GM19463 (cell line): ENCODE measurements around the gene KREMEN1.

Experiments used
- ATAC-seq: cut with Tn5 transposase; IDR thresholded peaks from one replicate; pipeline ENCODE4 v1.9.1; 2021; ENCODE audit warnings: mild to moderate bottlenecking, moderate library complexity; ENCODE audit not compliant: unreplicated experiment

The KREMEN1 gene

DNA sequence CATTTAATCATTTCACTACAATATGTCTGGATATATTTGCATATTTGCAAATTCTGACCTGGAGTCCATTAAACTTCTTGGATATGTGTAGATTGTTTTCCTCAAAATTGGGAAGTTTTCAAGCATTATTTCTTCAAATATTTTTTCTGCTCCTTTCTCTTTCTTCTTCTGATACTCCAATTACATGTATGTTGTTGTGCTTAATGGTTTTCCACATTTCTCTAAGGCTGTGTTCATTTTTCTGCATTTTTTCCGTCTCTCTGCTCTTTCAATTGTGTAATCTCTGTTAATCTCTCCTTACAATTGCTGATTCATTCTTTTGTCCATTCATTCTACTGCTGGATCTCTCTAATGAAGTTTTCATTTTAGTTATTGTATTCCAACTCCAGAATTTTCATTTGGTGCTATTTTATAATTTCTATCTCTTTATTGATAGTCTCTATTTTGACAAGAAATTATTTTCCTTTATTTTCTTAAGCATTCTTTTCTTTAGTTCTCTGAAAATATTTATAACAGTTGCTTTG, 102.5 kb downstream of the KREMEN1 start:
- no peak for ATAC-seq

DNA sequence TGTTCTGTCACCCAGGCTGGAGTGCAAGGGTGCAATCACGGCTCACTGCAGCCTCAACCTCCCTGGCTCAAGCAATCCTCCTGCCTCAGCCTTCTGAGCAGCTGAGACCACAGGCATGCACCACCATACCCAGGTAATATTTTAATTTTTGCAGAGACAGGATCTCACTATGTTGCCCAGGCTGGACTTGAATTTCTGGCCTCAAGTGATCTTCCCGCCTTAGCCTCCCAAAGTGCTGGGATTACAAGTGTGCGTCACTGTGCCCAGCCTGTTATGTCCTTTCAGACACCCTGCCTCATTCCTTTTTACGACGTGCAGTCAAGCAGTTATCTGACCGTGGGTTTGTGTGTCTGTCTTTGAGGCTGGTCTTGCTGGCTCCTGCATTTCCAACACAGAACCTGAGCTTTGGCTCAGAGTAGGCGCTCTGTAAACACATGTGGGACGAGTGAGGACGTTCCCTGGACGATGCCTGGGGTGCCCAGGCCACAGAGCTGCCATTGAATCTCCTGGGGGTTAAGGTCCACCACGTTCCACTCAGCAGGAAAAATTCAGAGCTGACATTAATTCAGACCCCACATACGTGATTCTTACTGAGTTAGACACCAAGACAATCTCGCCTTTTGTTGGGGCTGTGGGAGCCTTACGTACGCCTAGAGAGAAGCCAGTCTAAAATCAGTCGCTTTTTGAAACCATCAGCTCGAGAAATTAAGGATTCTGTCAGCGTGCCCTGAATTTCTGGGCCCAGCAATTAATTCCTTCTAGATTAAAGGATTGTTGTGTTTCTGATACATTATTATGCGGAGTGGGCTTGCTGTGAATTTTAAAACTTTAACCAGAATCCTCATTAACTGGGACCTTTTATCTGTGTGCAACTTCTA, 111.4 kb downstream of the KREMEN1 start:
- ATAC-seq: no peak

DNA sequence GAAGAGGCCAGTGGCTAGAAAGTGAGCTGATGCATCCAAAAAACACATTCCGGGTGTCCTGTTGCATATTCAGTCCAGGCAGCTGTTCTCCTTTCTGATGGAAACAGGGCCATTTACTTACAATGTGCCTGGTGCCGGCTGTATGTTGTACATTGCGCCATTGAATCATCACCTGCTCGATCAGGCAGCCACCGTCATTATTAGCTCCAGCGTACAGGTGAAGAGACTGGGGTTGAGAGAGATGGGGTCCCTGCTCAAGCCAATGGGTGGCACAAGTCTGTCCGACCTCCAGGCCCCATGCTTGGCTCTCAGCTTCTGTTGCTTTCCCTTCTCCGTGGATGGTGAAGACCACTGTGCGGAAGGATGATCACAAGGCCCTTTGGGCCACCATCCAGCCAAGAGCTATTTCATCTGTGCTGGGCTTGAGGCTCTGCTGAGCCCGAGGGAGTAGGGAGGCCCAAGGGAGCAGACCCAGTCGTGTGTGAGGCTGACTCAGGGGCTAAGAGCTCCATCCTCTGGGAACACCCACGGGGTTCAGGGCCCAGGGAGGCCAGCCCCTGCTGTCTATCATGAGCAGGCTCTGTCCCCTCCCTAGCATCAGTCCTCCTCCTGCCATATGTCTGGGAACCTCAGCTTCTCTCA, 112.1 kb downstream of the KREMEN1 start:
- ATAC-seq: no peak

DNA sequence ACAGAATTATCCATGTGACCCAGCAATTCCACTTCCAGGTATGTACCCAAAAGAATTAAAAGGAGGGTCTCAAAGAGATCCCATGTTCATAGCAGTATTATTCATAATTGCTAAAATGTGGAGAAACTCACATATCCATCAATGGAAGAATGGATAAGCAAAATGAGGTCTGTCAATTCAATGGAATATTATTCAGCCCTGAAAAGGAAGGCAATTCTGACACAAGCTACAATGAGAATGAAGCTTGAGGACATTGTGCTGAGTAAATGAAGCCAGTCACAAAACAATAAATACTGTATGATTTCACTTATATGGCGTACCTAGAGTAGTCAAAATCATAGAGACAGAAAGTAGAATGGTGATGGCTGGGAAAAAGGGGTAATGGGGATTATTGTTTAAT, 113.5 kb downstream of the KREMEN1 start:
- no peak for ATAC-seq

DNA sequence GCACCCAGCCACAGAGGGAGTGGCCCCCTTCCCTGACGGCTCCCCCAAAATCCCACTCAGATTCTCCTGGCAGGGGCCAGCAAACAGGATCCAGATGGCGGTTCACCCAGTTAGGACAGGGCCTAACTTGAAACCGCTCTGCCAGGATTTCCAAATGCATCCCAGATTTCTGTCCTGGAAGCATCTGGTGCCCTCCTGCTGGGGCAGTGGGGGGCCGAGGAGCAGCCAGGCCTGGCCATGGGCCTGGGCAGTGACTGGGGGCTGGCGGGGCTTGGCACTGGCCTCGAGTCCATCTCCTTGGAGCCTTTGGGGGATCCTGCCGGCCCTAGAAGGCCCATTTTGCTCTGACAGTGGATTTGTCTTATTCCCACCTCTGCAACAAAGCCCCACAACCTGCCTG, 115.0 kb downstream of the KREMEN1 start:
- ATAC-seq: no peak

DNA sequence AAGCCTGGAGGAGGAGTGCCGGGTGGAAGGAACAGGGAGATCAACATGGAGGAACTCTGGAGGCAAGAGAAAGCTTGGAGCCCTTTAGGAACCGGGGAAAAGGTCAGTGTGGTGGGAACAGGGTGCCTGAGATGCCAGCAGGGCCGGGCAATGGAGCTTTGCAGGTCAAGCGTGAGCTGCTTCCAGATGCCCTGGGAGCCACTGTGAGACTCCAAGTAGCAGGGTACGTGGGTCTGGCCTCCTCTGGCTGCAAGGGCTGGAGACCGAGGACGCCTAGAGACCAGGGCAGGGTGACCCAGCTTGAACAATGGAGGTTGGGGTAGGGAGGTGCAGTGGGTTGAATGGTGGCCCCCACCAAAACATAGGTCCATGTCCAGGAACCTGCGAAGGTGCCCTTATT, 117.2 kb downstream of the KREMEN1 start:
- no peak for ATAC-seq

DNA sequence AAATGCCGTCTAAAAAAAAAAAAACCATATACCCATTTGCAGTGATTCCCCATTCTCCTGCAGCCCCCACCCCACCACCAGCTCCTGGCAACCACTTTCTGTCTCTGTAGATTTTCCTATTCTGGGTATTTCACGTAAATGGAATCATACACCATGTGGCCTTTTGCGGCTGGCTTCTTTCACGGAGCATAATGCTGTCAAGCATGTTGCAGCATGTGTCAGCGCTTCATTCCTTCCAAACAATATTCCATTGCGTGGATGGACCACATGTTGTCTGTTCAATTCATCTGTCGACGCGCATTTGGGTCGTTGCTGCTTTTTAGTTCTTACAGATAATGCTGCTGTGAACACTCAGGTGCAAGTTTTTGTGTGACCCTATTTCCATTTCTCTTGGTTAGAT, 118.1 kb downstream of the KREMEN1 start:
- ATAC-seq: no peak

DNA sequence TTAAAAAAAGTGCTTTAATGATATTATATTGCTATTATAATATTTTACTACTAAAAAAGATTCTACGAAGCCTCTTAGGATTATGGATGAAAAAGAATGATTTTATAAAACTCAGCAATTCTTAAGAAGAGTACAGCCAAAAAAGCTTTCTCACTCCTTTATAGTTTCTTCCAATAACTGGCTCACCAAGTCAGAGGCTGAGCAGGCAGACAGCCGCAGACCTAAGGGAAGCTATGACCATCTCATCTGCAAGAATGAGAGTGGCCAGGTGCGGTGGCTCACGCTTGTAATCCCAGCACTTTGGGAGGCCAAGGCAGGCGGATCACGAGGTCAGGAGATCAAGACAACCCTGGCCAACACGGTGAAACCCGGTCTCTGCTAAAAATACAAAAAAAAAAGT, 120.2 kb downstream of the KREMEN1 start:
- no peak for ATAC-seq

DNA sequence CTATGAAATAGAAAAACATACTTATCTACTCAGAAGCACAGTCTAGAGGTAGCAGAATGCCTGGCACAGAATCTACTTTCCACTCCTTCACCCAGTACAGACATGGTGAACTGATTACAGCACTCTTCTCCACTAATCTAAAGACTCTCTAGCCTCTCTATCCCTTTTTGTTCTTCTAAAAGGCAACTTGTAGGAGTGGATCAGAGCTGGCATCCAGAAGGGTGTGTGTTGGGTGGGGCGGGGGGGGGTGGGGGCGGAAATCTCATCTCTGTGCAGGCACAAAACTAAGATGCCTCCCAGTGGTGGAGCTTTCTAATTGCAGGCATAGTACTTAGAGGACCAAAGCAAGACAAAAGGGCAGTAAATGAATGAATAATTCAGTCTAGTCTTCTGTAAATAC, 121.3 kb downstream of the KREMEN1 start:
- no peak for ATAC-seq

DNA sequence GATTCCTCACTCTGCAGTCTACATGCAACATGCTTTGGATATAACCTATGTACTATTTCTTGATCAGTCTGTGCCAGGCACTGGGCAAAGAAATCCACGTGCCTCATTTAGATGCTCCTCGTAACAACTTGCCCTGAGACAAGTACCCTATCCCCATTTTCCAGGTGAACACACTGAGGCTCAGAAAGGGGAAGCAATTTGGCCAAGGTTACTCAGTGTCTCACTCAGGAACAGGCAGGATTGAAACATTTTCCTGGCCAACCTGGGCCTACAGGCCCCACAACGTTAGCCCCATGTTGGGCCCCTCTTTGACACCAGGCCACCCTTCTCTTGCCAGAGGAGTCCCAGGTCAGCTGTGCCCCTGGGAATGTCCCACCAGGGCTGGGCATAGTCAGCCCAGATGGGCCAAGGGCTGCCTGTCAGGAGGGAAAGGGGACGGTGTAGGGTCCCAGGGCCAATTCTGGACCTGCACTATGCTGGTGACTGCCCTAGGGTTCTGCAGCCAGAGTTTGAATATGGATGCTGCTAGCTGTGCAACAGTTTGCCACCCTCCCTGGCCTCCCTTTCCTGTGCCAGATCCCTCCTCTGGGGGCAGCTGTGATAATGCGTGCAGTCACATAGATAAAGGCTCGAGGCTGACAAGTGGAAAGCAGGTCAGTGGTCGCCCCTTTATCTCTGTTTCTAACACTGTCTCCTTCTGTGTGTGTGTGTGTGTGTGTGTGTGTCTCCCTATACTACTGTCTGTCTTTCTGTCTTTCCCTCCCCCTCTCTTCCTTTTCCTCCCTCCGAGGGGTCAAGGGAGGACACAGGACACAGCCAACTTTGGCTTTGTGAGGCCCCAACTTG, 122.5 kb downstream of the KREMEN1 start:
- no peak for ATAC-seq

DNA sequence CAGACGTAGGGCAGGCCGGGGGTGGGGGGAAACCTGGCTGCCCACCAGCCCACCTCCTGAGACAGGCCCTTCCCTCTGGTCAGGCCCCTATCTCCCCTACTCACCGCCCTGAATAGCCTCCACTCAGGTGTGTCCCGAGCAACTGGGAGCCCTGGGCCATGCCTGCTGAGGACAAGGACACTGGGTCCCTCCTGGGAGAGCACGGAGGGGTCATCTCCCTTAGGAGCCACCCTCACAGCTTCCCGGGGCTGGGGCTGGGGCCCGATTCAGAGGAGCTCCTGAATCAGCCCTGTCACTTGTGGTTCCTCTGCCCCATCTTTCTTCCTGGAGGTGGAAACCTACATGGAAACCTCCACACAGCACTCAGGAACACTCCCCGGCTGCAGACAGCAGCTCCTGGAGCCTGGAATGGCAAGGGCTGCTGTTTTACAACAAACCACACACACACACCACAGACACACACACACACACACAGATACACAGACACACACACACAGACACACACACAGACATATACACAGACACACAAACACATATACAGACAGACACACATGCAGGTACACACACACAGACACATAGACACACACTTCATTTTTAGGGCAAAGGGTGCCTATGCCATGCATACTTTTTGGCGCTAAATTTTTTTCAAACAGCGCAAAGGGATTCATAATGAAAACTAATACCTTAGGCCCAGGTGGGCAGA, 123.3 kb downstream of the KREMEN1 start:
- no peak for ATAC-seq

DNA sequence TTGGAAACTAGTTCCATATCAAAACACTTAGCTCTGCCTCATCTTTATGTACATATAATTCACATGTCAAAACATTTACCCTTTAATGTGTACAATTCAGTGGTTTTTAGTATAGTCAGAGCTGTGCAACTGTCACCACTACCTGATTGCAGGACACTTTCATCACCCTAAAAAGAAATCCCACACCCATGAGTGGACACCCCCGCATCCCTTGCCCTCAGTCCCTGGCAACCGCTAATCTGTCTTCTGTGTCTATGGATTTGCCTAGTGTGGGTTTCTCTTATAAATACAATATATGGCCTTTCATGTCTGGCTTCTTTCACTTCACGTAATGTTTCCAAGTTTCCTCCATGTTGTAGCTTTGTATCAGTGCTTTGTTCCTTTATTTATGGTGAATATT, 124.3 kb downstream of the KREMEN1 start:
- ATAC-seq: no peak

DNA sequence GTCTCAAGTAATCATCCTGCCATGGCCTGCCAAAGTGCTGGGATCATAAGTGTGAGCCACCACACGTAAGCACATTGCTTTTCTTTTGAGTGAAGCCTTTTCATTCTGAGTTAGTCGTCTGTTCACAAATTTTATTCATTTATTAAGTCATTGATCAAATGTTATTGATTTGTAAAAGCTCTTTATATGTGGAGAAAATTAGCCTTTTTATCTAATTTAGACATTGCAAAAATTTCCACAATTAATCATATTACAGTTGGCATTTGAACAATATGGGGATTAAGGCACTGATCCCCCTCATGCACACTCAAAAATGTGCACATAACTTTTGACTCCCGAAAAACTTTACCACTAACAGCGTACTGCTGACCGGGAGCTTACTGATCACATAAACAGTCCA, 125.4 kb downstream of the KREMEN1 start:
- ATAC-seq: no peak

DNA sequence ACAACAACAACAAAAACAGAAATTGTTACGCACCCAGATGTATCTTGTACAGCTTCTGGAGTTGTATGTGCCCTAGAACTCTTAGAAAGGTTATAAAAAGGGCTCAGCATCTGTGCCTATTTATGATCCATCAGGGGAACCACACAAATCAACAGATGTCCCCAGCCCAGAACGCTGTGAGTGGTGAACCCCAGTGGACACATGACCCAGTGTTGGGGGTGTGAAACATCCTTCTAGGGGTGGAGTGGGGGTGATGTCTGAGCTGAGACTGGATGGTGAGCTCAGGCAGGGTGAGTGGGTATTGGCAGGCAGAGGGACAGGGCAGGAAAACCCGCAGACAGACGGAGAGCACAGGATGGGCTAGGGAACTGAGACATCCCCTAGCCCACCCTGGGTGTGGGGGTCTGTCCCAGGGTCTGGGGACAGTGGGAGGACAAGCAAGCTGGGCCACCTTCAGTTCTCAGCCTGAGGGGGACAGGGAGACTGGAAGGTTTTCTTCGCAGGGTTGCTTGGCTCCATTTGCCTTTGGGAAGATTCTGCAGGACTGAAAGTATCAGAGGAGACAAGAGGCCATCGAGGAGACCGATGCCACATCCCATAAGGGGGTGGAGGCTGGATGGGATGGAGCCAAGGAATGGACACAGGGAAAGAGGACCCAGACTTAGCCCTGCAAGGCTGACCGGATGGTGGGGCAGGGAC, 127.0 kb downstream of the KREMEN1 start:
- no peak for ATAC-seq

DNA sequence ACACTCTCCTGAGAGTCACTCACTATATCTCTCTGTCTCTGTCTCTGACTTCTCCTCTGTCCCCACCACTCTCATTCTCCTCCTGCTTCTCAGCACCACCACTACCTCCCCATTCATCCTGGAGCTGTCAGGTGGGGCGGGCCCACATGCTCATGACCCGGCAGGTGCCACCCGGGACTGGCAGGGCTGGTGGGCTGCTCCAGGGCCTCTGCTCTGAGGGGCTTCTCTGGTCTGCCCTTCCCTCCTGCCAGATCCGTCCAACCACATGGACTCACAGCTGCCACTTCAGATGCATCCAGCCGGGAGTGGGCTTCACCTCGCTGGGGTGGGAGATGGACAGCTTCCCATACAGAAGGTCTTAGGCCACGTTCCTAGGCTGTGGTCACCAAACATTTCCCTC, 128.1 kb downstream of the KREMEN1 start:
- no peak for ATAC-seq

DNA sequence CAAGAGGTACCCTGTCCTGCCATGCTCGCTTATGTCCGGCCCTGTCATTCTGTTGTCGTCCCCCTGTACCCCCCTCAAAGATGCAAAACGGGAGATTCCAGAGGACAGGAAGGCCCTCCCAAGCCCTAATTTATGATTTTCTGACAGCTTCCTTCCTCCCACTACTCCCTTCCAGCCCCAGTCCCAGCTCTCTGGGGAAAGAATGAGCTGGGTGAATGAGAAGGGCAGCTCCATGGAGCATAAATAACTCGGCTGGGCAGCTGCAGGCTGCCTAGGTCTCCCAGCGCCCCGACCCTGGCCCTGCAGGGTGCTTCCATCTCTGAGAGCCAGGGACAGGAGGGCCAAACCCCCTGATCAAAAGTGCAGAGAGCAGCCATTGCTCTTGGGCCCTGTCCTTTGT, 128.9 kb downstream of the KREMEN1 start:
- no peak for ATAC-seq

DNA sequence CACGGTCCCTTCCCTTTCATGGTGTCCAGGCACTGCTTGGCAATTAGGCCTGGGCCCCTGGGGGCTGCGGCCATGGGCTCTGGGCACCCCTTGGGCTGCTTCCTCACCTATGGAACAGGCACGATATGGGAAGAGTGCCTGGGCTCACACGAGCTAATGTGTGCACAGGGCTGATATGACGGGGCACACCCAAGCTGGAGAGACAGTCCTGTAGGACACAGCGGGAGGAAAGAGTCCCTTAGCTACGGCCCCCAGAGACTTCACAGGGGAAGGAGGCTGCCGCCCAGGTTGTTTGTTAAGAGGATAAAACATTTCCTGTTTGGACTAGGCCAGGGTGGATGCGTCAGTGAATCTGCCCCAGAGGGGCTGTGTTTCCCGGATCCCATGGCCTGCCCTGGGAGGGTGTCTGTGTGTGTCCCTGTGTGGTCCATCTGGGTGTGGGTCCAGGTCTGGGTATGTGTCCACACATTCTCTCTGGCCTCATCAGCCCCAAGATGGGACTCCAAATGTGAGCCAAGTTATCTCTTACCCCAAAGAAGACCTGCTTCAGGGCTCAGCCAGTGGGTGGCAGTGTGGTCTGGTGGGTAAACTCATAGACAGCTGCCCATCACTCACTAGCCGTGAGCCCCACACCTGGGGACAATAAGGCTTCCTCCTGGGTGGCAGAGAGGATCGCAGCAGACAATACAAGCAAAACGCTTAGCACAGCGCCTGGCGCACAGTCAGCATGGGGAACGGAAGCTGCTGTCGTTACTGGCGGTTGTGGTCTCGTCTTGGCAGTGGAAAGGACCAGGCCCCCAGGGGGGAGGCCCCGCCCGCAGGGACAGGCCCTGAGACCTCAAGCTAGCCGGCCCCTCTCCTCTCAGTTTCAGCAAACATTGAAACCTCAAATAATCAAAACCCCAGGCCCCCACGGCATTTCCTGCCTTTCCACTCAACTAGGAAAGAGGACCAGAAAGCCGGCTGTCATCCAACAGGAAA, 129.7 kb downstream of the KREMEN1 start:
- peak; percentile 57 for ATAC-seq

DNA sequence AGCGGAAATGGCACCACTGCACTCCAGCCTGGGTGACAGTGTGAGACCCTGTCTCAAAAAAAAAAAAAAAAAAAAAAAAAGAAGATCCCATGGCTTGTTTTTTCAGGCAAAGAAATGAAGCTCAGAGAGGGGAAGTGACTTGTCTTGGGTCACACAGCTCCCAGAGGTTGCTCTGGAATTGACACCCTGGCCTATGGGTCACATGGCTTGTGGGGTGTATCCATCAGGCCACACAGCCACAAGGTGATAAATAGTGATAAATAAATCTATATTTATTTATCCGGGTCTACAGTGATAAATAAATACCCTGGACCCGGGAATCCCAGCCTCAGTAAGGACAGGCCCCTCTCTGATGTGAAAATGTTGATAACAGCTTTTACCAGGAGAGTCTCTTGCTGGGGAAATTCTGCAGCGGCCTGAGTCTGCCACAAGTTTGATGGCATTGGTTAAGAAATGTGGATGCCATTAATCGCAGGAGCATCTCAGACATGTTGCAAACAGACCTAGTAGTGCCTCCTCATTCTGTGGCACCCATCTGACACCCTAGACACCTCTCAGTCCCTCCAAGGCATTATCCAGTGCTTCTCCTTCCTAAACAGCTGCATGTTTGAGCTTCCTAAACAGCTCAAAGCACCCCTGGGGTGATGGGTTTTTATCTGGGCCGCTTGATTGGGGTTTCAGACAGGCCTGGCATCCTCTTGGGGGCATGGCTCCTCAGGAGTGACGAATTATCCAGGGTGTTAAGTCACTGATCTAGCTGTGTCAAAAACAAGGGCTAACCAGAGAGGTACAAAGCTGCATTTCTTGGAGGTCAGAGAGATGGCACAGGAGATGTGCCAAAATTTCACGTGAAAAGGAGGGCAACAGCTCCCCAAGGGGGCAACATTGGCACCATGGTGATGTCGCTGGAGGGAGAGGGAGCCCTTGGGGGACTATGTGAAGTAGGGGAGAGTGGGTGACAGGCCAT, 130.9 kb downstream of the KREMEN1 start:
- ATAC-seq: no peak
